IMR-90 (cell line): ENCODE data around the gene AGPAT3.

Experiments used
- BHLHE40 ChIP-seq: fragments of 150-350 bp; IDR thresholded peaks from 2 replicates; pipeline ENCODE4 v1.6.1; 2016; ENCODE audit warnings: mild to moderate bottlenecking, low read depth, low read length
- CHD1 ChIP-seq: IDR thresholded peaks from 2 replicates; pipeline ENCODE4 v1.6.1; 2012; ENCODE audit warnings: low read depth, low read length, improper control_type of control experiment
- CTCF ChIP-seq: conservative IDR thresholded peaks from 2 replicates; pipeline ENCODE4 v1.5.1; 2012; ENCODE audit warnings: mild to moderate bottlenecking, low read depth, low read length, improper control_type of control experiment
- ELK1 ChIP-seq: fragments of 150-350 bp; IDR thresholded peaks from 2 replicates; pipeline ENCODE4 v1.6.1; 2016; ENCODE audit warnings: low read depth, mild to moderate bottlenecking, low read length, moderate library complexity, borderline replicate concordance
- FOS ChIP-seq: fragments of 150-350 bp; IDR thresholded peaks from 2 replicates; pipeline ENCODE4 v1.6.1; 2016; ENCODE audit warnings: low read depth, low read length
- MAFK ChIP-seq: IDR thresholded peaks from 2 replicates; pipeline ENCODE4 v1.6.1; 2012; ENCODE audit warnings: low read depth, low read length, improper control_type of control experiment
- MAZ ChIP-seq: IDR thresholded peaks from 2 replicates; pipeline ENCODE4 v1.6.1; 2012; ENCODE audit warnings: low read depth, mild to moderate bottlenecking, low read length, improper control_type of control experiment, moderate library complexity, borderline replicate concordance
- MXI1 ChIP-seq: IDR thresholded peaks from 2 replicates; pipeline ENCODE4 v1.6.1; 2012; ENCODE audit warnings: low read depth, mild to moderate bottlenecking, low read length, moderate library complexity, borderline replicate concordance
- POLR2A ChIP-seq: IDR thresholded peaks from 2 replicates; pipeline ENCODE4 v1.6.1; 2012; ENCODE audit warnings: mild to moderate bottlenecking, low read depth, low read length
- RAD21 ChIP-seq: IDR thresholded peaks from 2 replicates; pipeline ENCODE4 v1.6.1; 2012; ENCODE audit warnings: low read length, improper control_type of control experiment
- SMC3 ChIP-seq: fragments of 150-350 bp; IDR thresholded peaks from 2 replicates; pipeline ENCODE4 v1.6.1; 2016; ENCODE audit warnings: low read depth, mild to moderate bottlenecking, antibody characterized with exemption, low read length, moderate library complexity

GRCh38 chr21:43926196-43926595 lies 61.2 kb downstream of the AGPAT3 start:
- TF ChIP-seq RAD21 (no peak), ELK1 (no peak), FOS (no peak), CTCF (no peak), POLR2A (no peak), BHLHE40 (no peak), MAFK (no peak), SMC3 (no peak), MAZ (no peak), MXI1 (no peak), CHD1 (no peak)
